ENCODE data around the gene UBL5.
"Not testable (repeated sequence)": the region's sequence is repeated elsewhere in the genome, so short reads cannot be mapped to it uniquely, and the experiment has no call there.

Gene UBL5

DNA sequence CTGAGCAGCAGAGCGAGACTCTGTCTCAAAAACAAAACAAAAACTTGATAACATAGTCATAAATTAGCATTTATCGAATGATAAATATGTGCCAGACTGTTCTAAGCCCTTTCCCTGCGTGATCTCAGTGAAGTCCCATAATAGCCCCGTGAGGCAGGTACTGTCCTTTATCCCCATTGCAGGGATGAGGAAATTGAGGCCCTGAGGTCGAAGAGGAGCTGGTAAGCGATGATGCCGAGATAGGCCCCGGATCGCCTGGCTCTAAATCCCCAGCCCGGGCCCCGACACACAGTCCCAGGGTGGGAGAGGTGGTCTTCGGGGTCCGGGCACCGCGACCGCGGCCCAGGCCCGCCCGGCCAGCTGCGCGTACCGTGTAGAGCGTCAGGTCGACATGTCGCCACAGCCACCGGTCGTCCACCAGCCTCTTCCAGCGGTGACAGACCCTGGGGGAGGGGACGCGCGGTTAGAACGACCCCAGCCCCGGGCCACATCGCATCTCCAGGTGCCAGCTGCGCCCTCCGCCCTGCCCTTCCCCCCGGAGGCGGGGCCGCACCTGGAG is 9.5 kb upstream of the UBL5 start:
- DNase-seq = no peak

DNA sequence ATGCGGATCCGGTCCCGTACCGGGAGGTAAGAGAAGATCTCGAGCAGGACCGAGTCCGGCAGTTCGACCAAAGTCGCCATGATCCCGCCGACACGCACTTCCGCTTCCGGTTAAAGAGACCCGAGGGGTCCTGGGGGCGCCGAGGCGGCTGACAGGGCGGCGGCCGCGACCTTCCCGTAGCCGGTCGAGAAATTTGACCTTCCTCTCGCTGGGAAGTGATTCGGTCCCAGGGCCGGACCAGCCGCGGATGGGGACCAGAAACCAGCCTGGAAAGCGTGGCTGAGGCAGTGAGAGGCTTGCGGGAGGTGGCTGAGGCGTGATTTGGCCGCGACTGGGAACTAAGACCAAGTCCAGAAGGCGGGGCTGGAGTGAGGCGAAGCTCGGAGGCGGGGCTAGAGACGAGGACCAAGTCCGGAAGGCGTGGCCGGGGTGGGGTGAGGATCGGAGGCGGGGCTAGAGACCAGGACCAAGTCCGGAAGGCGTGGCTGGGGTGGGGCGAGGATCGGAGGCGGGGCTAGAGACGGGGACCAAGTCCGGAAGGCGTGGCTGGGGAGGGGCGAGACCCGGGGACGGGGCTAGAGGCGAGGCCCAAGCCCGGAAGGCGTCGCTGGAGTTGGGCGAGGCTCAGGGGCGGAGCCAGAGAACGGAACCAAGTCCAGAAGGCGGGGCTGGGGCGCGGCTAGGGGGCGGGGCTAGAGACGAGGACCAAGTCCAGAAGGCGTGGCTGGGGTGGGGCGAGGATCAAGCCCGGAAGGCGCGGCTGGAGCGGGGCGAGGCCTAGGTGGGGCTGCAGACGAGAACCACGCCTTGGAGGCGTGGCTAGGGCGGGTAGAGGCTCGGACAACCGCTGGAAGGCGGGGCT is 8.8 kb upstream of the UBL5 start, which contains the start of gene FBXL12:
Gene FBXL12 (minus strand): TSS at position 346 of the 862 bp plus-strand sequence. CDS start 266 bp downstream, at position 80.
- peak; percentile 100 for DNase-seq

DNA sequence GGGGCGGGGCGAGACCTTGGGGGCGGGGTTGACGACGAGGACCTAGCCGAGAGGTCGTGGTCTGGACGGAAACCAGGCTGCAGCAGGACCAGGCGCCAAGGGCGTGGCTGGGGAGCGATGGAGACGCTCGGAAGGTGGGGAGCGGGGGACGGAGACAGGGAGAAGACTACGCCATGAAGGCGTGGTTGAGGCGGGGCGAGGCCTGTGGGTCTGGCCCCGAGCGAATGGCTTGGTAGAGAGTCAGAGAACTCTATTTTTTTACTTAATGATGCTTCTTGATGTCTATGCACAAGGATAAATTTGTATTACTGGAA is 8.2 kb upstream of the UBL5 start:
- no peak for DNase-seq

DNA sequence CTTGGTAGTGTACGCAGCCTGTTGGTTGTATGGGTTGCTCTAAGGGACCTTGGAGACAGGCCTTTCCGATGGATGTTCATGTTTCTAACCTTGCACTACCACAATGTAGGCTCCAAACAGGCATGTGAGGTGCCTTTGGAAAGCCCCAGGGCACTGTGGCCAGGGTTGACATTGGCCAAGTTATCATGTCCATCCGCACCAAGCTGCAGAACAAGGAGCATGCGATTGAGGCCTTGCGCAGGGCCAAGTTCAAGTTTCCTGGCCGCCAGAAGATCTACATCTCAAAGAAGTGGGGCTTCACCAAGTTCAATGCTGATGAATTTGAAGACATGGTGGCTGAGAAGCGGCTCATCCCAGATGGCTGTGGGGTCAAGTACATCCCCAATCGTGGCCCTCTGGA is 7.7 kb upstream of the UBL5 start:
- DNase-seq = not testable (repeated sequence)

DNA sequence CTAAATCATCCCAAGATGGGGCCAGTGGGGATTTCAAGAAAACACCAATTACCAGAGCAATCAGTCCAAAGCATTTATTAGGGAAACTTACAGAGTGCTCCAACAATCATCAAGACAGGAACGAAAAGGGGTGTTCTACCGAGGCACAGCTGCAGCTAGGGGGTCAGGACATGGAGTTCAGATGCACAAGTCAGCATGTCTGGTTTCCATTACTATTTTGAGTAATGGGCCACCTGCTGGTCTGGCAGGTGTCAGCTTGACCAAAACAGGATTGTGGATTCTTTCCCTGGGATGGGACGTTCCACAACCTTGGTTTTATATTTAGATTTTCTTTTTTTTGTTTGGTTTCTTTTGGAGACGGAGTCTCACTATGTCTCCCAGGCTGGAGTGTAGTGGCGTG is 3.9 kb upstream of the UBL5 start:
- no peak for DNase-seq

DNA sequence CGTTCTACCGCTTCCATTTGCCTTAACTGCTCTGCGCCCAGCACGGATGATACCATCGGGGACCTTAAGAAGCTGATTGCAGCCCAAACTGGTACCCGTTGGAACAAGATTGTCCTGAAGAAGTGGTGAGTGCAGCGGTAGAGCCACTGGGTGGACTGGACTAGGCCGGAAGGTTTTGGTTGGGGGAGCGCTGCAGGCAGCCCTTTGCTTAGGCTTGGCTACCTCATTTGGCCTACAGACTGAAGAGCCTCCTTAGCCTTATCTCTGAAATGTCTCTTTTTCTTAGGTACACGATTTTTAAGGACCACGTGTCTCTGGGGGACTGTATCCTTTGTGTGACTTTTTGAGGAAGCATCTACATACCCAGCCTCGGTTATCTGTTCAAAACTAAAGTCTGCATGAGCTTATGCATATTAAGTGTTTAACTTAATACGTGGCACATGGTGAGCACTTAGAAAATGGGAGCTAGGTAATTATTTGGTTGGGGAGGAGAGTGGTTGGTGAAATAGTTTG is 889 bp downstream of the UBL5 start:
- DNase-seq = no peak

DNA sequence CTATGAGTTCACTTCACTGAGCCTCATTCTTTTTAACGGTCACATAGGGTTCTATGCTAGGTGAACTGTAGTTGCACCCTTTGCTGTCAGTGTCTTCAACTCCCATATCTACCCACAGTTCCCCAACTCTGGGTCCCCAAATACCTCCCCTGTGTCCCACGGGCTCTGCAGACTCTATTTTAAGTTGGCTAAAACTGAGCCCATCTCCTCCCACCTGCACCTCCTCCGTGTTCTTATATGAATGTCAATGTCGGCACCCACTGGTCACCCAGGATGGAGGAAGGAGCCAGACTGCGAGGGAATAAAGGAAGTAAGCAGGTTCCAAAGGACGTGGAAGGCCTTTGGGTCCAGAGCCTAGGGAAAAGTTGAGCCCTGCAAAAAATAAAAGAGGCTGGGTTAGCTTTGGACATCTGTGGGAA is 6.6 kb downstream of the UBL5 start:
- no peak for DNase-seq

DNA sequence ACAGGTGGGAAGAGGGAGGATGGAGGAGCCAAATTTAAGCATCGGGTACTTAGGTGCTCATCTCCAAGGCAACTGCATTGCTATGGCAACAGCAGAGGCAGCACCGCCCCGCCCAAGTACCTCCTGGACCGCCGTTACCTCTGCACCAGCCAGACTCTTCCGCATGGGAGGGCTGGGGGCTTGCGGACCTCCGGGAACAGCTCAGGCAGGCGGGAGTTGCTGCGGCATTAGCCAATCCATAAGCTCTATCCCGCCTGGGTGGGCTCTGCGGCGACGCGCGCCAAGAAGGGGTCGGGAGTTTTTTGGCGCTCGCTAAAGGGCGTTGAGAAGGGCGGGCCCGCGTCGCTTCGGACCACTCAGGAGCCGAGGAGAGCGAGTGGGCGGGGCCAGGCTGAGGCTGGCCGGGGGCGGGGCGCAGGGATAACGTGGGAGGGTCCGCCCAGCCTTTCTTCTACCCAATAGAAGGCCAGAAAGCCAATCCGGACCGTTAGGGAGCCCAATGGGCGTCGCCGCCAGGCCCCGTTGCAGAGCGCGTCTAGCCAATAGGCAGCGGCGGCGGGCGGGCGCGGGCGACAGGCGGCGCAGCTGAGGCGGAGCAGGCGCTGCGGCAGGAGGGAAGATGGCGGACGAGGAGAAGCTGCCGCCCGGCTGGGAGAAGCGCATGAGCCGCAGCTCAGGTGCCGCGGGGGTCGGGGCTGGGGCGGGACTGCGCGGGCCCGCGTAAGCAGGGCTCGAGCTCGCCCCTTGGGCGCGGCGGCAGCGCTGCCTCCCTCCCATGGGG is 7.2 kb downstream of the UBL5 start, which contains the start of gene PIN1:
Gene PIN1 (plus strand): TSS at position 593 of the 781 bp plus-strand sequence. CDS start 27 bp downstream, at position 620.
- peak; percentile 99 for DNase-seq

DNA sequence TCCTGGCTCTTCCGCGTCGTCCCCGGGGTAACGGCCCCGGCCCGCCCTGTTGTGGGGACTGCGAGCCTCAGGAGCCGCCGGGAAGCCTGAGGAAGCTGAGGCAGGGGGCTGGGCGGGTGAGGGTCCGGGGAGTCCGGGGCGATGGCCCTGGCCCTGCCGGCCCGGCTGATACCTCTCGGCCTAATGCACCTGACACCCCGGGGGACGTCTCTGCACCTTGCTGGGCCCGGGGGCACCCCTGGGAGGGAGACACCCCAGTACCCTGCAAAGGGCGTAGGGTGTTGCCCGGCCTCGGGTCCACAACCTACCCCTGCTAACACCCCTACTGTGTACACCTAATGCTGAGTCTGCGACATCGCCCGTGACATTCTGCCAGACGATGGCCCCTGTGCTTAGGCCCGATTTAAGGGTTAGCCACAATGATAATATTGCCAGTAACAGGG is 7.8 kb downstream of the UBL5 start:
- DNase-seq = no peak

DNA sequence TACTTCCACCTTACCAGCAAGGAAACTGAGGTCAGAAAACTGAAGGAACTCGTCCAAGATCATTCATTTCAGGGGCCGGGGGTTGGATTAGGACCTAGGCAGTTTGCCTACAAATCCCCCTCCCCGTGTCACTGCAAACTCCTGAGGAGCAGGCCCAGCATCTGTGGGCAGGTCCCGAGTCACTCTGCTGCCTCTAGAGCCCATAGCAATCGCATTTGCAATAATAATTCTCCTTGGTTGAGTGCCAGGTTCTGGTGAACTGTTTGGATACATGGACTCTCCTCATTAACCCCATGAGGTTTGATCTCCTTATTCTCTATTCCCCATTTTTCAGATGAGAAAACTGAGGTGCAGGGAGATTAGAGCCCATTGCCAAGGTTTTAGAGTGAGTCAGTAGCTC is 8.3 kb downstream of the UBL5 start:
- DNase-seq = no peak

DNA sequence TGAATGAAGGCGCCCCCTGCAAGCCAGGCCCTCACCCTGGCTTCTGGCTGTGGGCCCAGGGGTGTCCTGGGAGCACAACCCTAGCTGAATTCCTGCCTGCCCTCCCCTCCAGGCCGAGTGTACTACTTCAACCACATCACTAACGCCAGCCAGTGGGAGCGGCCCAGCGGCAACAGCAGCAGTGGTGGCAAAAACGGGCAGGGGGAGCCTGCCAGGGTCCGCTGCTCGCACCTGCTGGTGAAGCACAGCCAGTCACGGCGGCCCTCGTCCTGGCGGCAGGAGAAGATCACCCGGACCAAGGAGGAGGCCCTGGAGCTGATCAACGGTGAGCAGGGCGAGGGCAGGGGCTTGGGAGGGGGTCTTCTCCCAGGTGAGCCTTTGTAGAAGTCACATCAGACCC is 10.6 kb downstream of the UBL5 start:
- DNase-seq = no peak

DNA sequence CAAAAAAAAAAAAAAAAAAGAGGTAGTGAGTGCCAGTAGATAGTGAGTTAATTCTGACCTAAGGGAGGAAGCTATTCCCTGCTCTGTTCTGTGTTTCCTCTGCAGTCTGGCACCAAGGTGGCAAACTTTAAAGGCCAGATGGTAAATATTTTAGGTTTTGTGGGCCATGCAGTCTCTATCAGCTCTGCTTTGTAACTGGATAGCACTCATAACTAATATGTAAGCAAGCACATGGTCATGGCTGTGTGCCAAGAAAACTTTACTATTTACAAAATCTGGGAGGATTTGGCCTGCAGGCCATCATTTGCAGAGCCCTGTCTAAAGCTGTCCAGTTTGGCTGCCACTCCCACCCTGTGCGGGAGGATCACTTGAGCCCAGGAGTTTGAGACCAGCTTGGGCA is 11.7 kb downstream of the UBL5 start:
- no peak for DNase-seq

DNA sequence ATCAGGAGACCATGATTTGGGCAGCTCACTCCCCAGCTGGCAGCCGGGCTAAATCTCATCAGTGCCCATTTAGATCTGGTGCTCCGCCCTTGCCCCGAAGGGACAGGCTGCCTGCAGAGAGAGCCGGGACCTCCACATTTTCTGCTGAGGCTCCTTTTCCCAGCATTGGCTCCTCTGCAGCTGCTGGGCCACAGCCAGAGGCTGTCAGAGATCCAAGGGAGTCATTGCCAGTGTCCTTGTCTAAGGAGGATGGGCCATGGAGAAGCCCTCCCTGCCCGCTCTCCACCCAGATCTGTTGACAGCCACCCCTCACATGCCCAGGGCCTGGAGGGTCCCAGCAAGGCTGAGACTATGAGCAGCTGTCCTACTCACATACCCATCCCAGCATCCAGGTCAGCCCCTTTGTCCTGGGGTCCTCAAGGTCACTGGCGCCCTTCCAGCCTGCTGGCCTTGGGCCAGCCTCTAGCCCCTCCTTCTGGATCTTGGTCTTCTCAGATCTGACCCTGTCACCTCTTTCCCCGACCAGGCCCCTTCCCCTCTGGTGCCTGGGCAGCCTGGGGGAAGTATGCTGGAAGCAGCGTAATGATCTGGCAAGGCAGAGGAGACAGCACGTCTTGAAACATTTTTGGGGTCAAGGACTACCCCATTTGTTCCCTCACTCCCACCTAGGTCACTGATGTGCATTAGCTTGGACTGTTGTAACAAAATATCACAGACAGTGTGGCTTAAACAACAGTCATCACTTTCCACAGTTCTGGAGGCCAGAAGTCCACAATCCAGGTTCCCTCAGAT is 15.3 kb downstream of the UBL5 start:
- DNase-seq = no peak

DNA sequence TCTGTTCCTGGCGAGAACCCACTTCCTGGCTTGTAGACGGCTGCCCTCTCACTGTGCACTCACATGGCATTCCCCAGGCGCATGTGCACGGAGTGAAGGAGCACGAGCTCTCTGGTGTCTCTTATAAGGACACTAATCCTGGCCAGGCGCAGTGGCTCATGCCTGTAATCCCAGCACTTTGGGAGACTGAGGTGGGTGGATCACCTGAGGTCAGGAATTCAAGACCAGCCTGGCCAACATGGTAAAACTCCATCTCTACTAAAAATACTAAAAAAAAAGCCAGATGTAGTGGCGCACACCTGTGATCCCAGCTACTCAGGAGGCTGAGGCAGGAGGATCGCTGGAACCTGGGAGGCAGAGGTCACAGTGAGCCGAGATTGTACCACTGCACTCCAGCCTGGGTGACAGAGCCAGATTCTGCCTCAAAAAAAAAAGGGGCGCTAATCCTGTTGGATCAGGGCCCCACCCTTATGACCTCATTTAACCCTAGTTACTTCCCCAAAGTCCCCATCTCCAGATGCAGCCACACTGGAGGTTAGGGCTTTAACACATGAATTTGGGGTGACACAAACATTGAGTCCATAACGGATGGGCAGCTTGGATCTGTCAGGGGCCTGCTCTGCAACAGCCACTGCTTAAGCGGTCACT is 16.0 kb downstream of the UBL5 start:
- DNase-seq = not testable (repeated sequence)

DNA sequence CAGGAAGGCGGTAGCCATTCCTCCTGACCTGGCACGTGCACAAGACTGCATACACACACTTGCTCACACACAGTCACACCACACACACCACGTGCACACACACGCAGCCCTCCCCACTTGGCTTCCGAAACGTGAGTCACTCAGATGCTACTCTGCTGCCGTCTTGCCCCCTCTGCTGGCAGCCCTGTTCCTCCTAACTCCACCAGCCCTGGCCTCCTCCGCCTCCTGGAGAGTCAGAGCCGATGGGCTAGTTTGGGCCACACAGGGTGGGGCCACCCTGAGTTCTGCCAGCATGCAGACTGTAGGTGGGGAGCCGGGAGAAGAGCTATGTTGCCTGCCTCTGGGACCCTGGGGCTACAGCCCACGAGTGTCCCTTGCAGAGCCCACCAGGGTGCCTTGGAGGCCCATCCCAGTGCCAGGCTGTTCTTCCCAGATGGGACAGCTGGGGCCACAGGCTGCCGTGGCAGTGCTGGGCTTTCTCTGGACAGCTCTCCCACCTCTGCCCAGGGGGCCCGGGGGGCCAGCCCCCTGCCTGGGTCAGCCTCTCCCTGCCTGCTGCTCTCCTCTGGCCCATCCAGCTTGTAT is 19.5 kb downstream of the UBL5 start:
- peak; percentile 26 for DNase-seq

DNA sequence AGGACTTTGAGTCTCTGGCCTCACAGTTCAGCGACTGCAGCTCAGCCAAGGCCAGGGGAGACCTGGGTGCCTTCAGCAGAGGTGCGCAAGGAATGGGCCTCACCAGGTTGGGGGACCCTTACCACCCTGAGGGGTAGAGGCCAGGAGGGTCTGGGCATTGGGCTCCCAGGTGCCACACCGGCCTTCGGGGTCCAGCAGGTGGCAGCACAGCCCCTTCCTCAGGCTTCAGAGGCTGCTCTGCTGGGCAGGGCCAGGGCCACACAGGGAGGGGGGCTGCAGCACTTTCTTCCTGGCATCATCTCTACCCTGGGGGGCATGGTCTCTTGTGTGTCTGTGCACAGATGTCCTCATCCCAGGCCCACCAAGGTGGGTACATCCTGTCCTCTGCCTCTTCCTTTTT is 20.3 kb downstream of the UBL5 start:
- peak; percentile 20 for DNase-seq

DNA sequence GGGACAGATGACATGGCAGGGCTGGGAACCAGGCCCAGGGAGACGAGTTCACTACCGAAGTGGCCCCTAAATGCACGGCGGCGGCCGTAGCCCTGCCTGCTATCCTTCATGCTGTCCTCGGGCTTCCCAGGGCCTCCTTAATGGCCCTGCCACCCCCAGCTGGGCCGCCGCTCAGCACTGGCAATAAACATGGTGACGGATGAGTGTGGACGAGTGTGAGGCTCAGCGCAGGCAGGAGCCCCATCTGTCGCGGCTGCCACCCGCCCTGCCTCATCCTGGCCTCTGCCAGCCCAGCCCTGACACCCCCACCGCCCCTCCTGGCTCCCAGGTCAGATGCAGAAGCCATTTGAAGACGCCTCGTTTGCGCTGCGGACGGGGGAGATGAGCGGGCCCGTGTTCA is 21.0 kb downstream of the UBL5 start:
- peak; percentile 74 for DNase-seq

DNA sequence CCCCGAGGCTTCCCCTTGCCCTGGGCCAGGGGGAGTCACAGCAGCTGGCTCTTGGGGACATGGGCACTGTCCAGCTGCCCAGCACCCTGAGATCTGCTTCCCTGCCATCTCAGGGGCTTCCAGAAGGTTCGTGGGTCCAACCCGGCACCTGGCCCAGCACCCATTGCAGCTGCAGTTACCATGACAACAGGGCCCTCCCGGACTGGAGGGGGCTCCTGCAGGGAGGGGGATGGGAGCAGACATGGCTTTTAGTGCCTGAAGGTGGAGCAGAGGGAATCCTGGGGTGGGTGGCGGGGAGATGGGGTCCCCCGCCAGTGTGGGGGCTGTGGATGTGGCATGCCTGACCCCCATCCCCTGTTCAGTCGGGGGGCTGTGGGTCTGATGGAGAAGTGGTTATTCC is 22.1 kb downstream of the UBL5 start:
- peak; percentile 23 for DNase-seq

DNA sequence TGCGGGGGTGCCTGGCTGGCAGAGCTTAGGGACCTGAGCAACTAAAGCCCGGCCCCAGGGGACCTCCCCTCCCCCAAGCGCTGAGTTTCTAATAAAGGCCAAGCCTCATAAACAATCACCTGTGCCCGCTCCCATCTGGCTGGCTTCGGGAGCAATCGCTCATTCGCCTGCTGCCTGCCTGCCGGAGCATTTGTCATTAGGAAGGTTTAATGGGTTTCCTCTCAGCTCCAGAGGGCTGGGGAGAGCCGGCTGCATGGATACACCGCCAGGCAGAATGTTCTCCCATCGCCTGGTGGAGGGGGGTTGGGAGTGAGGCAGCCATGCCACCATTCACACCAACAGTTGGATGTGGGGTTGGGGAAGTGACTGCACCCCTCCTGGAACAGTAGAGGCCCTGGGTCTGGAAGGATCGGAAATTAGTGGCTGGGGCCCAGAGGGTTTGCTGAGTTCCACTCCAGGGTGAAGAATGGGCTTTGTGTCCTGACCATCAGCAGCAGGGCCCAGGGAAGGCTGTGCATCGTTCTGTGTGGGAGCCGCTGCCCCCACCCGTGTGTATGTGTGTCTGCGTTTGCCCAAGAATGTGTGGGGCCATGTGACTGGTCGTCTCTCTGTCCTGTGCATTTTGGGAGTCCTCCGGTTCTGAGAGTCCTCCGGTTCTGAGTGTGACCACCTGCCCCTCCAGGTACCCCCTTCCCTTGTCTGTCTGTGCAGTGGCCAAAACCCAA is 22.7 kb downstream of the UBL5 start:
- DNase-seq = peak; percentile 94

DNA sequence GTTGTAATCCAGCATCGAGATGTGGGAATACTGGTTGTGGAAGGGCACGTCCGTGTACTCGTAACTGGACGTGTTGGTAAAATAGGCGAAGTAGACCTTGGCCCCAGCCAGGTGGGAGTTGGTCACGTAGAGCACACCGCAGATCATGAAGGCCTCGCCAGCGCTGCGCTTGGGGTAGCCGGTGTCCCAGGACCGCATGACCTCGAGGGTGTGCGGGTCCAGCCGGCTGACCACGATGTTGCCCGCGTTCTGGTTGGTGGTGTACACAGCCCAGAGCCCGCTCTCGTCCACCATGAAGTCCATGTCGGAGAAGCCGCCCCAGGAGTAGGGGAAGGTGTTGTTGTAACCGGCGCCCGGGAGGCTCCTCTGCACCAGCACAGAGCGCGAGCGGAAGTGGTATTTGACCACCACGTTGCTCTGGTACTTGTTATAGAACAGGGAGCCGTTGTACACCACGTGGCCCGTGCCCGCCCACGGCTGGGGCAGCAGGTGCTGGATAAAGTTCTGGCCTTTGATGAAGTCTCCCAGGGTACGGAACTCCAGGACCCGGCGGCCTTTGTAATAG is 26.6 kb downstream of the UBL5 start:
- DNase-seq = no peak

DNA sequence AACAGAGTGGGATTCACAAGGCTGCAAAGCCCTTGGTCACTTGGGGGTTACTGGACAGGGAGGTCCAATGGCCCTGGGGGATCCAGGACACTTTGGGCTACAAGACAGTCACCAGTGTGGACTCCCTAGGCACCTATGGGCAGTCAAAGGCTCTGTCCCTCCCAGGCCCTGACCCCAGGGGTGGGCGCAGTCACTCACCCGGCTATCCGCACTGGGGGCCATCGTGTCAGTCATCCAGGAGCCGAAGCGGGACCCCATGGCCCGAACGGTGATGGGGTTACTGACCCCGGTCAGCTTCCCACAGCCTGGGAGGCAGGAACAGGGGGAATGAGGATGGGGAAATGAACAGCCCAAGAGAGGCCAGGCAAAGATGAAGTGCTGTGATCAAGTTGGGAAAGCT is 28.9 kb downstream of the UBL5 start:
- no peak for DNase-seq

All from NCI-H2171 (cell line).